GM19351 (cell line): ENCODE measurements around the gene TMEM179.

ENCODE experiments used
- ATAC-seq: cut with Tn5 transposase; IDR thresholded peaks from one replicate; pipeline ENCODE4 v1.9.1; 2021; ENCODE audit warnings: mild to moderate bottlenecking, moderate library complexity; ENCODE audit not compliant: unreplicated experiment

TMEM179 gene

DNA sequence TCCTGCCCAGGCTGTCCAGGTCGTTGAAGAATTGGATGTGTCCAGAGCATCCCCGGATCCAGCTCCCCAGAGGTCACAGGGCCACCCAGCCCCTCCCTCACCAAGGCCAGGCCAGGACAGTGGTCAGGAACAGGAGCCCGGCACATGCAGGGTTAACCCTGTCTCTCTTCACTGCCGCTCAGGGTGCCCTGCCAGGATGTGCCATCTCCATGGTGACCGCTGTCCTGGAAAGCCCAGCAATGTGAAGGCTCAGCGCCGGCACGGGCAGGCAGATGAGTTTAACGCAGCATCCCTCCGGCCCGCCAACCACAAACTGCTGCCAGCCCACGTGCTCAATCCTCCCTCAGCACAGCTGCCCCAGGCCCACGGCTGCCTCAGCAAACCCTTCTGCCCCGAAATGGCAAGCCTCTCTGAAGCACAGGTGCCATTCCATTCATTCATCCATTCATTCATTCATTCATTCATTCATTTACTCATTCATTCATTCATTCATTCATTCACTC, 4.4 kb downstream of the TMEM179 start:
- no peak for ATAC-seq

DNA sequence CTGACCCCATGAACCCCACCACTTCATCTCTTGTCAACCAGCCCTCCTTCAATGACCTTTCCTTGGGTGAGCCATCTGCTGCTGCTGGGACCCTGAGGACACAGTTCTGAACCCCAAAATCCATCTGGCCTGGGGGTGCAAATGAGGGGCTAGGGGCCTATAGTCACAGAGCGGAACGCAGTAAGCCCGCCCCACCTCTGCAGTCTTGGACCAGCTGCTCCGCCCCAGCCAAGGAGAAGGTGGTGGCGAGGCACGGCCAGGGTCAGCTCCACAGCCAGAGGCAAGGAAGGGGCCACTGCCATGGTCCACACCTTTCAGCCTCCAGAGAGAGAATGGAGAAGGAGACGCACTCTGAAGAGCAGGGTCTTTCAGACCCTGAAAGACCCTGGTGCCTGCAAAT, 5.1 kb downstream of the TMEM179 start:
- ATAC-seq, result no peak

DNA sequence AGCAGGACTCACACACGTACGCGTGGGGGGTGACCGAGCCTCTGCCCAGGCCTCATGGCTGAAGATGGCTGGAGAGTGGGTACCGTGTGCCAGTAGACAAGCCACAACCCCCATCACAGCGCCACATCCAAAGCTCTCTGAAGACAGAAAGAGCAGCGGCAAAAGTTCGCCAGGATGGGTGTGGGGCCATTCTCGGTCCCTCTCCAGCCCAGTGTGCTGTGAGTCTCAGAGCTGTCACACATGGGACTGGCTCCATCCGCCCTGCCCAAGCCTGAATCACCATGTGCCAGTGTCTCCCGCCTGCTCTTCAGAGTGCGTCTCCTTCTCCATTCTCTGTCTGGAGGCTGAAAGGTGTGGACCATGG, 5.7 kb downstream of the TMEM179 start:
- no peak for ATAC-seq

DNA sequence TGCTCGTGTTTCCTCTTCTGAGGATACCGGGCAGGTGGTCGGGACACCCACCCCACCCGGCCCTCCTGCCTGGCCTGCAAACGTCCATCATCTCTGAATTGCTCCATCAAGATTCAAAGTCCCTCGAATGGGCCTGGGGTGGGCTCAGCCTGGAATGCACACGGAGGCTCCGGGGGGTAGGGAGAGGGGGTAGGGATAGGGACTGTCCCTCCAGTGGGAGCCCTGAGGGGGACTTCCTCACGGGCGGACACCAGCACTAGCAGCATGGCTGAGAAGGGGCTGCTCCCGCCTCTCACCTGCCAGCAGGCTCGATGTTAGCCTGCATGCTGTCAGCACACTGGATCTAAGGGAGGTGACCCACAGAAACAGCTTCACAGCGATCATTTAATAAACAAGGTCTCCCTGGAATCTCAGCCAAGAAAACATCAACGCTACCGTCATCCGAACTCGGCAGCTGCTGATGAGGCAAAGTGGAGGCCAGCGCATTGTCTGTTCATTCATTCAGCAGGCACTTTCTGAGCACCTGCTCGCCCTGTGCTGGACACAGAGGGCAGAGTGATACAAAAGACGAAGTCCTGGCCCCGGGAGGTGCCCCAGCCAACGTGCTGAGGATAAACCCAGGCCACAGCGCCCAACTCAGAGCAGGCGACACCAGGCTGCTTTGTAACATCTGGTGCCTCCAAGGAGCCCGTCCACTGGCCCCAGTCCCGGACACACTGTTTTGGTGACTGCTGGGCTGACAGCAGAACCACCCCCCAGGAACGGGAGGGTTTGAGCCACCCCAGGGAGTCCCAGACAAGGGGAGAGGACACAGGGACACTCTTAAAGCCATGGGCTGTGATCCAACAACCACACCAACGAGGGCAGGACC, 6.3 kb downstream of the TMEM179 start:
- ATAC-seq, result no peak

DNA sequence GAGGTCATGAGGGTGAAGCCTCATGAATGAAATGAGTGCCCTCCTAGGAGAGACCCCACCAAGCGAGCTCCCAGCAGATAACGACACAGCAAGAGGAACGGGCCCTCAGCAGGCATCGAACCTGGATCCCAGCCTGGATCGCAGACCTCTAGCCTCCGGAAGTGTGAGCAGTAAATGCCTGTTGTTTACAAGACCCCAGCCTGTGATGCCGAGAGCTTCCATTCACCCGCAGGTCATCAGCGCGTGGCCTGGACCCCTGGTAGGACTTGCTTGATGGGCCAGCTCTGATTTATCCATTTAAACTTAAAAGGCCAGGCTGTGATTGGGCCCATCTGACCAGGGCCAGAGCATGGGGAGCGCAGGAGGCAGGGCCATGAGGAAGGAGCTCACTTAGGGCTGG, 7.0 kb downstream of the TMEM179 start:
- no peak for ATAC-seq

DNA sequence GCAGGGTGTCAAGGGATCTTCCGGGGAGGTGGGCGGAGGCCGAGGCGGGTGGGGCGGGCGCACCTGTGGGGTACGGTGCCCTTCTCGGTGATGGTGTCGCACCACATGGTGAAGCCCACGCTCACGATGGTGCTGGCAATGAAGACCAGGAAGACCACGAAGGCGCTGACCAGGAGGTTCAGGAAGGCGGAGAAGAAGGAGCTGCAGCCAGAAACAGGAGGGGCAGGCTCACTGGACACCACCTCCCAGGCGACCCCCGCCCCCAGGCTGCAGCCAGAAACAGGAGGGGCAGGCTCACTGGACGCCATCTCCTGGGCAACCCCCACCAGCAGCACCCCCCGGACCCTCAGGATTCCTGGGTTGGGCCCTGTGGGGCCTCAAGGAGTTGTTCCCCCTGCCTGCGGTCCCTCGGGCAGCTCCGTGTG, 7.6 kb downstream of the TMEM179 start:
- ATAC-seq, result no peak

DNA sequence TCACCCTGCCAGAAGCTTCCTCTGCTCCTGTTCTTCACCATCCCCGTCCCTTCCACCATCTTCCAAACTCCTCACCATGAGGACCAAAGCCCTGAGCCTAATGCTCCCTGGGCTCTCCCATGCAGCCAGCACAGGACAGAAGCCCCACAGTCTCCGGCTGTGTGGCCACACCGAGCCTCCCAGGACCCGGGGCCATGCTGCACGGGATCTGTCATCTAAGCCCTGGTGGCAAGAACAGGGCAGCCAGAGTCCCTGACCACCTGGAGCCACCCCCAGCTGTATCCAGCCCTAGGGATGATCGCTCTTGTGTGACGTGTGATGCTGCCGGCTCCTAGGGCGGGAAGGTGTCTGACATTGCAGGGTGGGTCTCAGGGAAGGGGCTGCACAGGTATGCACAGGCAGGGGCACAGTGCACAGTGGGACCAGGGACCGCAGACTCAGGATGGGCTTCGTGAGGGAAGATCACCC, 8.1 kb downstream of the TMEM179 start:
- no peak for ATAC-seq

DNA sequence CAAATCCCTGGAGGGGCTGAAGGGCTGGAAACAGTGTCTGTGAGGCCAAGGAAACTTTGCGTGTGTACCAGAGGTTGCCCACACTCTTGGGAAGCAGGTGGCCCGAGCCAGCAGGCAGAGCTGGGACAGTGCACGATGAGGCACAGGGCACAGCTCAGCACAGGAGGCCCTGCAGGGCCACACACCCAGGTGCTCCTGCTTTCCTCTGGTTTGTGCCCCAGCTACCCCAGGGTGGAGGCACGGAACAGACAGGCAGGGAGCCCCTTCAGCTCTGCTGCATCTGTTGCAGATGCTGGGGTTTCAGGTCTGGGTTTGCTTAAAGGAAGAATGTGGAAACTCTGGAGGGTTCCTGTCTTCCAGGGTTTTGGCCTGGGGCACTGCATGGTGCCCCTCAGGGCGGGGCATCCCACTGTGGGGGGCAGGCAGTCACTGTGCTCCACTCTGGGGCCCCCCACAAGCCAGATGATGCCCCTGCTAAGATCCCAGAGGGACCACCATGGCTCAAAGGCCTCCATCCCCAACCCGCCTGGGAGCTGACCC, 8.6 kb downstream of the TMEM179 start:
- no peak for ATAC-seq

DNA sequence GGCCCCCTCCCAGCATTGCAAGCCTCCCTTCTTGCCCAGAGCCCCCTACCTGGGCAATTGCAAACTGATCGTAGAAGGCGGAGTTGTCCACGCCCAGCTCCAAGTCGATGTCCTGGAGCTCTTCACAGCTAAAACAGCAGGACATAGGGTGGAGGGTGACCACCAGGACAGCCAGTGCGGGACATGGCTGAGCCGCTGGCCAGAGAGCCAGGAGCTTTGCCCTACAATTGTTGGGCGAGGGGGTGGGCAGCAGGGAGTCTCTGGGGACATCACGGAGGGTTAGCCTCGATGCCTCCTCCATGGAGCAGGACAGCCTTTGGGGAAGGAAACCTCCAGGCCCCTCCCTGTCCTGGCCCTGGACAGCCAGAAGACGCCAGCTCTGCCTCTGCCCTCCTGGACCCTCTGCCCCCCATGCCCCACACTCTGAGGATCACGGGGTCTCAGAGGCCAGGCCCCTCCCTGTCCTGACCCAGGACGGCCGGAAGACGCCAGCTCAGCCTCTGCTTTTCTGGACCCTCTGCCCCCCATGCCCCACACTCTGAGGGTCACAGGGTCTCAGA, 9.4 kb downstream of the TMEM179 start:
- no peak for ATAC-seq

DNA sequence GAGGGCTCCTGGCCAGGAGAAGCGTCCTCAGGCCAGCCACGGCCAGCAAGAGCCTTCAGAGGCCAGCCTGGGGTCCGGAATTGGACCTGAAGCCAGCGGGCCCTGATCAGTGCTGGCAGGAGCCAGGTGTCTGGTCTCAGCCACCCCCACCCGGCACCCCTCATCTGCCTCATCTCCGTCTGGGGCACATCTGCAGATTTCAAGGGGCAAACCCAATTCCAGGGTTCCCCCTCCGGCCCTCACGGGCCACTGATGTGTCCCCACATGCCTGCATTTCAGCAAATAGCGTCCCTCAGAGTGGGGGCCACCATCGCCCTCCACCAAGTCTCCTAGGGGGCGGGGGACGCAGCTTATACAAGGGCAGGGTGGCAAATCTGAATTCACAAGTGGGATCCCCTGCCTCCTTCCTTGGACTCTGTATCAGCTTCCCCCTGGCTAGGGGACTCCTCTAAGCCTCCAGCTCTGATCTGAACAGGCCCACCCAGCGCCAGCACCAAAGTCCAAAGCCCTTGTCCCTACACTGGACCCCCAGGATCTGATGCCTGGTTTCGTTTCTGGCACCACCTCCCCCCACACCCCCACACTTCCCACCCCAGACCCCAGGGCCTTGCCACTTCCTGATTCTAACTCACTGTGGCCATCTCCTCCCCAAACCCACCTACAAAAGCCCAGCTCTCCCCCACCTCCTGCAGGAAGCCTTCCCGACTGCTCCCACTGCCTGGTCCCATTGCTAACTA, 10.1 kb downstream of the TMEM179 start:
- no peak for ATAC-seq

DNA sequence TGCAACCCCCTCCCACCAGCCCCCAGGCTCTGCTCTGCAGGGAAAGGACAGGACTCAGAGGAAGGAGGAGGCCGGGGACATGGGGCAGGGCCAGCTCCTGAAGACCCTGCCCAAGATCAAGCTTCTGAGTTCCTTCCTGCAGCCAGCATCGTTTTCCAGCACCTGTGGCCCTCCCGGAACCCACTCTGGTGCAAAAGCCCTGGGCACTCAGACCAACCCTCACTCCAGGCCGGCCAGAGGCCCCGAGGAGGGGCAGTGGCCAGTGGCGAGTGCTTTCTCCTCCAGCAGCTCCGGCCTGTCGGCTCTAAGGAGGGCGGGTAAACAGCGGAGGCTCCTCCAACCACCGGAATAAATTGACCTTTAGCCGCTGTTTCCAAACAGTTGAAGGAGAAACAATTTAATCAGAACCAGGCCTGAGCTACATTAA, 10.8 kb downstream of the TMEM179 start:
- ATAC-seq, result no peak

DNA sequence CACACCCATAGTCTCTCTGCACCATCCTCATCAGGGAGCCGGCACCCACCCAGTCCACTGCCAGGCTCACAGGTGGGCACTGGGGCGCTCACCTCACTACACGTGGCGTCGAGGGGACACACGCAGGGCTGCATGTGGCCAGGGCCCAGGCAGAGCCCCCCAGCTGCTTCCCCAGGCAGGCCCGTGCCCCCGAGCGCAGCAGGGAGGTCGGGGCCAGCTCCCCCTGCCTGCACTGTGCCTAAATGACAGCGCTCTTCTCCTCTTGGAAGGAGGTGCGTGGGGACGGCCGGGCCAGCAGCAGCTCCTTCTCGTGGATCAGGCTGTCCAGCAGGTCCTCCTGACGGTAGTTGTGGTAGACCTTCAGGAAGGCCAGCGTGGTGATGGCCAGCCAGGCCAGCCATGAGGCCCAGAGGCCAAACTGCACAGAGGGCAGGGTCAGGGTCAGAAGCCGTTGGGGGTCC, 11.3 kb downstream of the TMEM179 start:
- ATAC-seq, result no peak

DNA sequence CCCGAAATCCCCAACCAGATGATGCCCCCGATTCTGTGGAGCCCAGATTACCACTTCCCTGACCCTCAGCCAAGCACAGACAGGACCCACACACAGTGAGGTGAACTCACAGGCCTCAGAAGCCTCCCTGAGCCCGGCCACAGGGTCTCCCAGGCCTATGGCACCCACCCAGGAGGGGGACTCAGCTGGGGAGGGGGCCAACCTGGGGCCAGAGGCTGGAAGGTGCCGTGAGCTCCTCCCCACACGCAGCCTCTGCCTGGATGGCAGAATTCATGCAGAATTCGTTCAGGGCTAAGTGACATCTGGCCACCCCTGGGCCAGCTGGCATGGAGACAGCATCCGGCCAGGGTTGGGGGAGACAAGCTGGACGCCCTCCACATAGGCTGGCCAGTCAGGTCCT, 11.8 kb downstream of the TMEM179 start:
- ATAC-seq, result no peak

DNA sequence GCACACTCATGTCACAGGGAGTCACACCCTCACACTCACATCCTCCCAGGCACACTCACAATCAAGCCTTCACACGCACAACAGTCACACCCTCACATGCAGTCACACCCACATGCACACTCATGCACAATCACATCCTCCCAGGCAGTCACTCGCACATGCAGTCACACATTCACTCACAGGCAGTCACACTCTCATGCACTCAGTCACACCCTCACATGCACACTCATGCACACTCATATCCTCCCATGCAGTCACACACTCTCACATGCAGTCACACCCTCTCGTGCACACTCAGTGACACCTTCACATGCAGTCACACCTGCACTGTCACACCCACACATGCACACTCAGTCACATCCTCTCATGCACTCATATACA, 12.3 kb downstream of the TMEM179 start:
- no peak for ATAC-seq

DNA sequence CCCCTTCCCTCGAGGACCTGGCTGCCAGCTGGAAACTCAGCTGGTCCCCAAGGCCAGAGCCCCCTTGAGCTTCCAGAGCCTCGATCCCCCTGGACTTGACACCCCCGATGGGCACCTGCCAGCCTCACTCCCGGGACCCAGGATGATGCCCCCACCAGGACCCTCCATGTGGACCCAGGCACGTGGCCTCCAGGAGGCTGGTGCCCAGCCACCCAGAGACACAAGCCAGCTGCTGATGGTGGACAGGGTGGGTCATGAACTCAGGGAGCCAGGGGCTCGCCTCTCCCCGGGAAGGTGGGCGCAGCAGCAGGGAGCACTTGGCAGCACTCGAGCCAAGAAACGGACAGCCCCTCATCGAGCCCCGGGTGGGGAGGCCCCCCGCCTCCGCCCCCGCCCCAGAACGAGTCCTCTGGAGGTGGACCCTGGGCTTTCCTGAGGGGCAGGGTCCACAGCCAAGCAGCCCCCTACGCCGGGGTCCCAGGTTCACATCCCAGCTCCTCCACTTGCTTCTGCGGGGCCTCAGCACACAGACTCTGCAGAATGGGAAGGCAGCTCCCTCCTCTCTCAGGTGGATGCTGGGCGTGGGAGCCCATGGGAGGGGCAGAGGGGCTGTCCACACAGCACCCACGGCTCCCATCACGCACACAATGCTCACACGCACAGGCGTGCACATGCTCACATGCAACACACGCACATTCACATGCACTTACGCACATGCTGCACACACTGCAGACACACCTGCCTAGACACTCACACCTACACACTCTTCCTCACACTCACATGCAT, 12.9 kb downstream of the TMEM179 start:
- no peak for ATAC-seq

DNA sequence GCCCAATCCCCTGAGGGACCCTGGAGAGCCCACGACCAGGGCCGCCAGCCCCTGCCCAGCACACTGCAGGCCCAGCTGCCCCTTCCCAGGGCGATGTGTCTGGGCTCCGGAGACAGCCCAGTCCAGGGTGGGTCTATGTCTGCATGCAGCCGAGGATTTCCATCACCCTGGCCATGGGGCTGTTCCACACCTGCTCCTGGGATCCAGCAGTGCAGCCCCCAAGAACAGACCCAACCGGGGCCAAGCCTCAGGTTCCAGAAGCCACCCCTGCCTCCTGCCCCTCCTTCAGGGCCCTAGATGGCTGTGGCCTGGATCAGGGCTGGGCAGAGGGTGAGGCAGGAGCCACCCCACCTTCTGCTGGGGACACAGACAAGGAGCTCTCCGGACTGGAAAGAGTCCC, 13.5 kb downstream of the TMEM179 start:
- ATAC-seq, result no peak

DNA sequence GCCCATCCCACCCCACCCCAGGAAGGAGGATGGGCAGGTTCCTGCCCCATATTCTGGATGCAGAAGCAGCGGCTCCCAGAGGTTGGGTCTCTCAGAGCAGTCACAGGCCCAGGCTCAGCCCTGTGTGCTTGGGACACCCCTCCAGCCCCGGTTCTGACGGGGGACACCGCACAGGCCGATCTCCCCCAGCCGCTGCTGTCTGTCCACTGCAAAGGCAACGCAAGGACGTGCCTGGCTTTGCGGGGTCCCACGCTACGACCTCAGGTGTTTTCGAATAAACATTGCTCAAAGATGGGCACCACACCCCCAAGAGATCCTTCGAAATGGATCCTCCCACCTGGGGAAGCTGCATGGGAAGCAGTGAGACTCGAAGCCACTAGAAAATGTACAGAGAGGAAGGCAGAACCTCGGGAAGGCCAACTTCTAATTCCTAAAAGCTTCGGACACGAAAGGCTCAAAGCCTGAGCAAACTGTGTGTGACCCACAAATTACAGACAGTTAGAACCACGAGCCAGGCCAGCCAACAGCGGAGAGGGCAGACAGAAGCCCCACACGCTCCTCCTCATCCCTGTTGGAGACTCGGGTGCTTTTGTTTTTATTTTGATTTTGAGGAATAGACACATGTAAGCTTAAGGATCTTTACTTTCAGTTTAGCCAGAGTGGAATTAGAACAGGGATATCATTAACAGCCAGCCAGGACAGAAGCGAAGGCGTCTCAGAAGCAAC, 14.2 kb downstream of the TMEM179 start:
- no peak for ATAC-seq

DNA sequence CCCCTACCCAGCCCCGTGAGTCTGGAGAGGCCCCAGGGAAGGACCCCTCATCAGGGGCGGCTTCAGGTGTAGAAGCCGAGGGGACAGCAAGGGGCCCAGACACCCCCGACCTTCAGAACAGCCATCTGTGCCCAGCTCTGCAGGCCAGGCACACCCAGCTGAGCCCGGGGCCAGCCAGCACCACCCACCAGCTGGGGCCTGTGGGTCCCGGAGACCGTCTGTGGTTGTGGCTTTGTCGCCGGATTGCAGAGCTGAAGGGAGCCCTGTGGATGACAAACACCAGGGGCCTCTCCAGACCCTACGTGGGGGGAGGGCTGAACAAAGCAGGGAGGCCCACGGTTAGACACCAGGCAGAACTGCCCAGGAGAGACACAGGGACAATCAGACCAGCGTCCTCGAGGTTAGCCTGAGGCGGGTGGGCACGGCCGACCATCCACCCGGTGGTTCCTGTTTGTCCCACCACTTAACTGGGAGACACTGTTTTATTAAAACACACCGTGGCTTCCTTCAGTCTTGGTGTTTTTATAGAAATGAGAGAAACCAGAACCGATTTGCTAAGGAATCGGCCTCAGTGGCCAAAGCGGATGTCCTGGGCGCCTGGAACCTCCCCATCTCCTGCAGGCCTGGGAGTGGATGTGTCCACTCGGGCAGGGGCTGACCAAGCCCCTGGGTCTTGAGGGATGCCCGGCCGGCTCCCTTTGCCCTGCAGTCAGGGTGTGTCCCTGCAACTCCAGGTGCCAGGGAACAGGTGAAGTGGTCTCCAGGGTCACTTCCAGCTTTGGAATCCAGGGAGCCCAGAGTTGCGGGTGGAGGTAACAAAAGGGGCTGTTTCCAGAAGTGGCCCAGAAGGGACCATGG, 15.0 kb downstream of the TMEM179 start:
- ATAC-seq, result no peak
